Measurements from ENCODE around the gene CCDC107.

DNA sequence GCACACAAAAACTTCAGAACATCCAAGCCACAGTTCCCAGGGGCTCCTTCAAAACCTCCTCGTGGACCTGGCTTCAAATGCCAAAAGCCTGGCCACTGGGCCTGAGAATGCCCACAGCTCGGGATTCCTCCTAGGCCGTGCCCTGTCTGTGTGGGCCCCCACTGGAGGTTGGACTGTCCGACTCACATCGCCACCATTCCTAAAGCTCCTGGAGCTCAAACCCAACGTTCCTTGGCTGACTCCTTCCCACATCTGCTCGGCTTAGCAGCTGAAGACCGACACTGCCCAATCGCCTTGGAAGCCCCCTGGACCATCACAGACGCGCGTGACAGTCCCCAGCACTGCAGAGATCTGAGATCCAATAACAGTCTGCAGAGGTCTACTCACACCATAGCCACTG is 15.0 kb upstream of the CCDC107 start:
- TF ChIP-seq, protein P1, sequence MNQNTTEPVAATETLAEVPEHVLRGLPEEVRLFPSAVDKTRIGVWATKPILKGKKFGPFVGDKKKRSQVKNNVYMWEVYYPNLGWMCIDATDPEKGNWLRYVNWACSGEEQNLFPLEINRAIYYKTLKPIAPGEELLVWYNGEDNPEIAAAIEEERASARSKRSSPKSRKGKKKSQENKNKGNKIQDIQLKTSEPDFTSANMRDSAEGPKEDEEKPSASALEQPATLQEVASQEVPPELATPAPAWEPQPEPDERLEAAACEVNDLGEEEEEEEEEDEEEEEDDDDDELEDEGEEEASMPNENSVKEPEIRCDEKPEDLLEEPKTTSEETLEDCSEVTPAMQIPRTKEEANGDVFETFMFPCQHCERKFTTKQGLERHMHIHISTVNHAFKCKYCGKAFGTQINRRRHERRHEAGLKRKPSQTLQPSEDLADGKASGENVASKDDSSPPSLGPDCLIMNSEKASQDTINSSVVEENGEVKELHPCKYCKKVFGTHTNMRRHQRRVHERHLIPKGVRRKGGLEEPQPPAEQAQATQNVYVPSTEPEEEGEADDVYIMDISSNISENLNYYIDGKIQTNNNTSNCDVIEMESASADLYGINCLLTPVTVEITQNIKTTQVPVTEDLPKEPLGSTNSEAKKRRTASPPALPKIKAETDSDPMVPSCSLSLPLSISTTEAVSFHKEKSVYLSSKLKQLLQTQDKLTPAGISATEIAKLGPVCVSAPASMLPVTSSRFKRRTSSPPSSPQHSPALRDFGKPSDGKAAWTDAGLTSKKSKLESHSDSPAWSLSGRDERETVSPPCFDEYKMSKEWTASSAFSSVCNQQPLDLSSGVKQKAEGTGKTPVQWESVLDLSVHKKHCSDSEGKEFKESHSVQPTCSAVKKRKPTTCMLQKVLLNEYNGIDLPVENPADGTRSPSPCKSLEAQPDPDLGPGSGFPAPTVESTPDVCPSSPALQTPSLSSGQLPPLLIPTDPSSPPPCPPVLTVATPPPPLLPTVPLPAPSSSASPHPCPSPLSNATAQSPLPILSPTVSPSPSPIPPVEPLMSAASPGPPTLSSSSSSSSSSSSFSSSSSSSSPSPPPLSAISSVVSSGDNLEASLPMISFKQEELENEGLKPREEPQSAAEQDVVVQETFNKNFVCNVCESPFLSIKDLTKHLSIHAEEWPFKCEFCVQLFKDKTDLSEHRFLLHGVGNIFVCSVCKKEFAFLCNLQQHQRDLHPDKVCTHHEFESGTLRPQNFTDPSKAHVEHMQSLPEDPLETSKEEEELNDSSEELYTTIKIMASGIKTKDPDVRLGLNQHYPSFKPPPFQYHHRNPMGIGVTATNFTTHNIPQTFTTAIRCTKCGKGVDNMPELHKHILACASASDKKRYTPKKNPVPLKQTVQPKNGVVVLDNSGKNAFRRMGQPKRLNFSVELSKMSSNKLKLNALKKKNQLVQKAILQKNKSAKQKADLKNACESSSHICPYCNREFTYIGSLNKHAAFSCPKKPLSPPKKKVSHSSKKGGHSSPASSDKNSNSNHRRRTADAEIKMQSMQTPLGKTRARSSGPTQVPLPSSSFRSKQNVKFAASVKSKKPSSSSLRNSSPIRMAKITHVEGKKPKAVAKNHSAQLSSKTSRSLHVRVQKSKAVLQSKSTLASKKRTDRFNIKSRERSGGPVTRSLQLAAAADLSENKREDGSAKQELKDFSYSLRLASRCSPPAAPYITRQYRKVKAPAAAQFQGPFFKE (tag by site-specific recombination; IDR thresholded peaks at IDR 0.05; ENCODE audit: borderline replicate concordance) = no peak
- no peak for TF ChIP-seq KLF1 (tag by site-specific recombination; IDR thresholded peaks at IDR 0.05)

Data from HEK293 (cell line).